RWPE2 (cell line): ENCODE data around the gene CDKN2D.

Experiments used
- ATAC-seq: fragments of 200-7000 bp; cut with Tn5 transposase; 3 replicates; pipeline ENCODE4 v1.9.1; 2021; ENCODE audit warnings: low read depth
- DNase-seq: peaks from one replicate; pipeline ENCODE4 v3.0.0-alpha.2; 2020; ENCODE audit warnings: low spot score
- H3K27ac ChIP-seq: fragments of 450-650 bp; 2 replicates; pipeline ENCODE4 v1.5.1; 2017; ENCODE audit warnings: mild to moderate bottlenecking; ENCODE audit not compliant: poor library complexity, severe bottlenecking
- H3K27me3 ChIP-seq: fragments of 250-450 bp; sonication (Bioruptor Pico); 2 replicates; pipeline ENCODE4 v1.5.1; 2021; ENCODE audit warnings: mild to moderate bottlenecking, moderate library complexity; ENCODE audit not compliant: insufficient read depth, poor library complexity, severe bottlenecking
- H3K36me3 ChIP-seq: fragments of 250-450 bp; sonication (Bioruptor Pico); 2 replicates; pipeline ENCODE4 v1.5.1; 2020; ENCODE audit warnings: low read depth, mild to moderate bottlenecking, moderate library complexity
- H3K4me1 ChIP-seq: fragments of 250-450 bp; sonication (Bioruptor Pico); 2 replicates; pipeline ENCODE4 v1.5.1; 2021; ENCODE audit warnings: mild to moderate bottlenecking, moderate library complexity; ENCODE audit not compliant: insufficient read depth, poor library complexity, severe bottlenecking
- H3K4me3 ChIP-seq: fragments of 250-450 bp; sonication (Bioruptor Pico); 2 replicates; pipeline ENCODE4 v1.5.1; 2021; ENCODE audit warnings: mild to moderate bottlenecking, moderate library complexity; ENCODE audit not compliant: severe bottlenecking
- H3K9me3 ChIP-seq: fragments of 250-450 bp; sonication (Bioruptor Pico); 2 replicates; pipeline ENCODE4 v1.5.1; 2021; ENCODE audit warnings: mild to moderate bottlenecking, moderate library complexity; ENCODE audit not compliant: severe bottlenecking
- TF ChIP-seq, protein P1 (sequence below): fragments of 450-650 bp; IDR thresholded peaks from one replicate; pipeline ENCODE4 v1.5.1; 2017; ENCODE audit warnings: mild to moderate bottlenecking, moderate library complexity; ENCODE audit not compliant: poor library complexity, severe bottlenecking

Gene CDKN2D

DNA sequence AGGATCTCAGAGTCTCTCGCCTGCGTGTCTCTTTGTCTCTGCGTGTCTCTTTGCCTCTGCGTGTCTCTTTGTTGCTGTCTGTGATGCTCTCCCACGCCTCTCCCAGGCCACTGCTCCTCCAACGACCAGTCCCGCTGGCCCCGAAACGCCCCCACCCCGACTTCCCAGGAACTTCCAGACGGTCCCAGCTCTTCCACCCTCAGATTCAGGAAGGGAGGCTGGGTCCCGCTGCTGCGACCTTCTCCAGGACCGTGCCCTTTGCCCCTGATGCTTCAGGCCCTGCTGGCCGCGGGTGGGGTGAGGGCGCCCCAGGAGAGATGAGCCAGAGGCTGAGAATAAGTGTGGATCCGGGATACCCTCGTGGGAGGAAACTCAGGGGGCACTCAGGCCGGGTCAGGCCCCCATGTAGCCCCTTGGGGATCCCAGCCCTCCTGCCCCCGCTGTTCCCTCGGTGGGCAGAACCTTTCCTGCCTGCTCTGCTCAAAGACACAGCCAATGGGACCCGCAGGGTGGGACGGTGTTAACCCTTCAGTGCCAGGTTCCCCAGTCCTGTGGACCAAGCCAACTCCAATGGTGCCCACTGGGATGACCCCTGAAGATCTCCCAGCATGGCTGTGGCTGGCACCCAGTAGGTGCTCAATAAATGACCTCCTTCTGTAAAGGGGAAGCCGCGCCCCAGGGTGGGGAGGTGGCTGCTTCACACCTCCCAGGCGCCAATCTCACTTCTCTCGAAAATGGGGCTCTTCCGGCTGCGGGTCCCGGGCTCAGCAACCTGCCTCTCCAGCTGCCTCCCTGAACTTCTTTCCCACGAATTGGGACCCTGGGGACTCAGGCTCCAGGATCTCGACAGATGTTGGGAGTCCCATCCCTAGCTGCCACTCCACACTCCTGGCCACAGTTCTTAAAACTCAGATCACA is 50.1 kb downstream of the CDKN2D start:
- Histone ChIP-seq H3K27me3 (no peaks in the 10 kb centered on the region), H3K27ac (peak overlapping the region; percentile 70), H3K4me1 (peaks cover 3% of the 10 kb centered on the region), H3K36me3 (no peaks in the 10 kb centered on the region), H3K9me3 (no peaks in the 10 kb centered on the region), H3K4me3 (no peak overlapping the region)
- no peak for ATAC-seq
- TF ChIP-seq, protein P1, sequence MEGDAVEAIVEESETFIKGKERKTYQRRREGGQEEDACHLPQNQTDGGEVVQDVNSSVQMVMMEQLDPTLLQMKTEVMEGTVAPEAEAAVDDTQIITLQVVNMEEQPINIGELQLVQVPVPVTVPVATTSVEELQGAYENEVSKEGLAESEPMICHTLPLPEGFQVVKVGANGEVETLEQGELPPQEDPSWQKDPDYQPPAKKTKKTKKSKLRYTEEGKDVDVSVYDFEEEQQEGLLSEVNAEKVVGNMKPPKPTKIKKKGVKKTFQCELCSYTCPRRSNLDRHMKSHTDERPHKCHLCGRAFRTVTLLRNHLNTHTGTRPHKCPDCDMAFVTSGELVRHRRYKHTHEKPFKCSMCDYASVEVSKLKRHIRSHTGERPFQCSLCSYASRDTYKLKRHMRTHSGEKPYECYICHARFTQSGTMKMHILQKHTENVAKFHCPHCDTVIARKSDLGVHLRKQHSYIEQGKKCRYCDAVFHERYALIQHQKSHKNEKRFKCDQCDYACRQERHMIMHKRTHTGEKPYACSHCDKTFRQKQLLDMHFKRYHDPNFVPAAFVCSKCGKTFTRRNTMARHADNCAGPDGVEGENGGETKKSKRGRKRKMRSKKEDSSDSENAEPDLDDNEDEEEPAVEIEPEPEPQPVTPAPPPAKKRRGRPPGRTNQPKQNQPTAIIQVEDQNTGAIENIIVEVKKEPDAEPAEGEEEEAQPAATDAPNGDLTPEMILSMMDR, result no peak
- DNase-seq, result no peak

DNA sequence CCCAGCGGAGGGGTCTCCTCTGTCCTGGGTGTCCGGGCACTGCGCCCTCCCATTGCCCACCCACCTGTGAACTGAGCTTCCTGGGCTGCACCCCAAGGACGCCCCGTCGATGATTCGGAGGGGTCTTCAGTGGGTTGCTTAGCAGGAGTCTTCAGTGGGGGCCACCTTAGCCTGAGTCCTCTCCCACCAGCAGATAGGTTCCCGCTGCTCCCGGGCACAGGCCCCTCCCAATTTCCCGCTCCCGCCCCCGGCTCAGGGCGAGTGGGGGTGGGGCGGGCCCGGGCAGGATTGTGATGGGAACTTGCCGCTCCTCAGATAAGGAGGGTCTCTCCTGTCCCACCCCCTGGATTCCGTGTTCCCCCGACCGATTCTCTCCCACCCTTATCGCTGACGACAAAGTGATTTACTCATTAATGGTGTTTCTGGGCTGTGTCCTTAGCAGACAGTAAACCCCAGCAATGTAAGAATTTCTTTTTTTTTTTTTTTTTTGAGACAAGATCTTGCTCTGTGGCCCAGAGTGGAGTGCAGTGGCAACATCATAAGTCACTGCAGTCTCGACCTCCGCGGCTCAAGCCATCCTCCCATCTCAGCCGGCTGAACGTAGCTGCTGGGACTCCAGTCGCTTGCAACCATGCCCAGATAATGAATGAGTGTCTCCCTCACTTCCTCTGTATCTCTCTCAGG is 50.9 kb downstream of the CDKN2D start:
- Histone ChIP-seq H3K4me3 (peak overlapping the region; percentile 63), H3K4me1 (peaks cover 3% of the 10 kb centered on the region), H3K27me3 (no peaks in the 10 kb centered on the region), H3K27ac (peak overlapping the region; percentile 70), H3K36me3 (no peaks in the 10 kb centered on the region), H3K9me3 (no peaks in the 10 kb centered on the region)
- TF ChIP-seq, protein P1, result no peak
- DNase-seq (no peak), ATAC-seq (peak; percentile 57)

DNA sequence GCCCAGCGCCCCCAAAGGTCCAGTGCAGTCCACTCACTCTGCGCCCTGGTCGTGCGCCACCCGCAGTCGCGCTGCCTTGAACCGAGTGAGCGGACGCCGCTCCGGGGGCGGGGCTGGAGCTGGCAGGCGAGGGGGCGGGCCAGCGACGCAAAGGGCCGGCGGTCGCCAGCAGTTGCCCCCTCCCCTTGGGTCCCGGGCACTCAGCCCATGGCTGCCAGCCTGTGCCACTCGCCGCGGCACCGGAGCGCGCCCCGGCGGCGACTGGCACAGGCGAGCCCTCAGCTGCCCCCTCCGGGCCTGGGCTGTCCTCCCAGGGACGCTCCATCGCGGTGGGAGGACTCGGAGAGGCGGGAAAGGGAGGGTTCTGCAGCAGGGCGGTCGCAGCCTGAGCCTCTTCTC is 51.4 kb downstream of the CDKN2D start, which contains the start of gene S1PR5:
Gene S1PR5, minus strand, starts transcription at position 87 of the 399 bp plus-strand sequence. CDS start 2,436 bp downstream, outside the sequence.
- no peaks in the 10 kb centered on the region for H3K9me3 ChIP-seq
- peak within 1 kb of the TSS; percentile 70 for H3K27ac ChIP-seq
- DNase-seq, result no peak
- TF ChIP-seq, protein P1, result peak; percentile 16
- peaks cover 3% of the 10 kb centered on the region for H3K4me1 ChIP-seq
- ATAC-seq, result peak; percentile 65
- H3K36me3 ChIP-seq, result no peaks in the 10 kb centered on the region
- no peaks in the 10 kb centered on the region for H3K27me3 ChIP-seq
- H3K4me3 ChIP-seq, result peak within 1 kb of the TSS; percentile 63

DNA sequence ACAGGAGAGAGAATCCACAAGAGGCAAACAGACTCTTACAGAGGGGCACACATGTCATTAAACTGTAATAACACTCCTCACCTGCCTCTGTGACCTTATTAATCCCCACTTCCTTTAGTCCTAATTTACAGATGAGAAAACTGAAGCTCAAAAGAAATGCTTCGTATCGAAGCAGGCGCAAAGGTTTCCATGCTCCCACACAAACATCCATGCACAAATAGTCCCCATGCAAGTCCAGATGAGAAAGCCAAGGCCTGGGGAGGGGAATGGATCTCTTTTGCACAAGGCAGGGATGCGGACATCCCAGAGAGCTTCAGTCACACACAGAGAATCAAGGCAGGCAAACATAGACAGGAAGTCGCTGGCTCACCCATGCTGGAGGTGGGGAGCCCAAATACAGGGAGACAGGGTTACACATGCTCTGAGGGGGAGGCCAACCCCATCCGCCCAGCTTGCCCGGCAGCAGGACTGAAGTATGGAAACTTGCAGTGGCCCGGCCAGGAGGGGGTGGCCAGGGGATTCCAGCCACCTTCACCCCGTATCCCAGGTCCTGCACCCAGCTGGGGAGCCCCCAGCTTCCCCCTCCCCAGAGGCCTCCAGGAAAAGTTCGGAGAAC is 52.0 kb downstream of the CDKN2D start:
- no peaks in the 10 kb centered on the region for H3K36me3 ChIP-seq
- H3K4me1 ChIP-seq, result peaks cover 3% of the 10 kb centered on the region
- TF ChIP-seq, protein P1, result no peak
- peak overlapping the region; percentile 63 for H3K4me3 ChIP-seq
- peak; percentile 71 for ATAC-seq
- no peak for DNase-seq
- no peaks in the 10 kb centered on the region for H3K27me3 ChIP-seq
- H3K9me3 ChIP-seq, result no peaks in the 10 kb centered on the region
- H3K27ac ChIP-seq, result peak overlapping the region; percentile 70
